SU-DHL-6 (cell line): ENCODE measurements around the gene PDLIM4.

Experiments
- H2AFZ ChIP-seq: fragments of 200-600 bp; sonication (generic); 2 replicates; pipeline ENCODE4 v1.6.1; 2014; ENCODE audit warnings: low read depth, mild to moderate bottlenecking, moderate library complexity, mixed read lengths, antibody characterized with exemption, low read length; ENCODE audit not compliant: severe bottlenecking
- H3F3A ChIP-seq: fragments of 200-600 bp; shearing (Covaris generic); 2 replicates; pipeline ENCODE4 v1.6.0; 2016; ENCODE audit warnings: antibody characterized with exemption, mild to moderate bottlenecking; ENCODE audit not compliant: insufficient read depth
- H3K27ac ChIP-seq: fragments of 200-600 bp; sonication (generic); 2 replicates; pipeline ENCODE4 v1.5.1; 2016; ENCODE audit warnings: low read depth, mild to moderate bottlenecking, low read length, moderate library complexity, mixed read lengths
- H3K27me3 ChIP-seq: fragments of 200-600 bp; sonication (generic), shearing (Covaris generic); 2 replicates; pipeline ENCODE4 v1.6.0; 2014; ENCODE audit warnings: mild to moderate bottlenecking, low read length
- H3K36me3 ChIP-seq: fragments of 200-600 bp; sonication (generic); 2 replicates; pipeline ENCODE4 v1.6.1; 2014; ENCODE audit warnings: mild to moderate bottlenecking, low read length, mixed read lengths
- H3K4me2 ChIP-seq: fragments of 300-600, 200-600 bp; shearing (Covaris generic), sonication (generic); 2 replicates; pipeline ENCODE4 v1.6.0; 2014; ENCODE audit warnings: low read length, low read depth, mild to moderate bottlenecking; ENCODE audit not compliant: poor library complexity, severe bottlenecking
- H3K4me3 ChIP-seq: fragments of 200-600 bp; sonication (generic); 2 replicates; pipeline ENCODE4 v1.5.1; 2014; ENCODE audit warnings: antibody characterized with exemption, low read length, mild to moderate bottlenecking, mixed read lengths; ENCODE audit not compliant: insufficient read depth, poor library complexity, severe bottlenecking
- H3K79me2 ChIP-seq: fragments of 200-600 bp; sonication (generic); 2 replicates; pipeline ENCODE4 v1.6.1; 2014; ENCODE audit warnings: mild to moderate bottlenecking, low read length, moderate library complexity; ENCODE audit not compliant: insufficient read depth
- H3K9ac ChIP-seq: fragments of 200-600 bp; sonication (generic); 2 replicates; pipeline ENCODE4 v1.7.0; 2014; ENCODE audit warnings: mild to moderate bottlenecking, low read length
- H3K9me2 ChIP-seq: fragments of 200-600 bp; sonication (generic); replicated peaks from 2 replicates; pipeline ENCODE4 v1.6.1; 2014; ENCODE audit warnings: low read length; ENCODE audit not compliant: insufficient read depth
- H3K9me3 ChIP-seq: fragments of 200-600 bp; sonication (generic); 2 replicates; pipeline ENCODE4 v1.6.1; 2014; ENCODE audit warnings: low read length, mixed read lengths; ENCODE audit not compliant: insufficient read depth
- H4K20me1 ChIP-seq: fragments of 200-600 bp; sonication (generic); 2 replicates; pipeline ENCODE4 v1.6.1; 2014; ENCODE audit warnings: low read depth, mild to moderate bottlenecking, antibody characterized with exemption, low read length, moderate library complexity, mixed read lengths
- EZH2phosphoT487 ChIP-seq: fragments of 200-600 bp; sonication (generic), shearing (Covaris generic); conservative IDR thresholded peaks from 2 replicates; pipeline ENCODE4 v1.6.1; 2018; ENCODE audit warnings: mild to moderate bottlenecking, antibody characterized with exemption, low read length, moderate library complexity, mixed read lengths
- TF ChIP-seq, protein P1 (sequence below): fragments of 200-600 bp; sonication (generic); IDR thresholded peaks from one replicate; pipeline ENCODE4 v1.5.1; 2017; ENCODE audit warnings: antibody characterized with exemption, mild to moderate bottlenecking, low read length, moderate library complexity; ENCODE audit not compliant: insufficient read depth, poor library complexity, severe bottlenecking

Gene PDLIM4

DNA sequence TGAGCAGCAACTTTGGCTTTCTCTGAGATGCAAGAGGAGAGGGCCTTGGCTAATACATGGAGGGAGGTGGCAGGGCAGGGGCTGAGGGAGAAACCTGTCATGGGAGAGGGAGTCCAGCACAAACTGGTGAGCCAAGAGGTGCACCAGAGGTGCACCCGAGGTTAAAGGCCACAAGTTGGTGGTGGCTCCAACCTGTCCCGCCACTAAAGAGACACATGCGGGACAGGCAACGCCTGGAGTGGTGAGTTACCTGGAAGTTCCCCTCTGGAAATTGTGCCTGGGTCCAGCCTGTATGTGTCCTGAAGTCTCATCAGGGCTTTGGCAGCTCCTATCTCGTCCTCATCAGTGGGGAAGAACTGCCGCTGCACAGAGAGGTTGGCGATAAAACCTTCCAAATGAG lies 43.8 kb upstream of the PDLIM4 start:
- H4K20me1 ChIP-seq, result no peaks in the 10 kb centered on the region
- H3K9me3 ChIP-seq, result no peaks in the 10 kb centered on the region
- no peaks in the 10 kb centered on the region for H3K36me3 ChIP-seq
- TF ChIP-seq, protein P1, sequence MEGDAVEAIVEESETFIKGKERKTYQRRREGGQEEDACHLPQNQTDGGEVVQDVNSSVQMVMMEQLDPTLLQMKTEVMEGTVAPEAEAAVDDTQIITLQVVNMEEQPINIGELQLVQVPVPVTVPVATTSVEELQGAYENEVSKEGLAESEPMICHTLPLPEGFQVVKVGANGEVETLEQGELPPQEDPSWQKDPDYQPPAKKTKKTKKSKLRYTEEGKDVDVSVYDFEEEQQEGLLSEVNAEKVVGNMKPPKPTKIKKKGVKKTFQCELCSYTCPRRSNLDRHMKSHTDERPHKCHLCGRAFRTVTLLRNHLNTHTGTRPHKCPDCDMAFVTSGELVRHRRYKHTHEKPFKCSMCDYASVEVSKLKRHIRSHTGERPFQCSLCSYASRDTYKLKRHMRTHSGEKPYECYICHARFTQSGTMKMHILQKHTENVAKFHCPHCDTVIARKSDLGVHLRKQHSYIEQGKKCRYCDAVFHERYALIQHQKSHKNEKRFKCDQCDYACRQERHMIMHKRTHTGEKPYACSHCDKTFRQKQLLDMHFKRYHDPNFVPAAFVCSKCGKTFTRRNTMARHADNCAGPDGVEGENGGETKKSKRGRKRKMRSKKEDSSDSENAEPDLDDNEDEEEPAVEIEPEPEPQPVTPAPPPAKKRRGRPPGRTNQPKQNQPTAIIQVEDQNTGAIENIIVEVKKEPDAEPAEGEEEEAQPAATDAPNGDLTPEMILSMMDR, result no peak
- TF ChIP-seq EZH2phosphoT487, result no peak
- no peak overlapping the region for H2AFZ ChIP-seq
- H3K9me2 ChIP-seq, result no peaks in the 10 kb centered on the region
- H3K27me3 ChIP-seq, result no peaks in the 10 kb centered on the region; the same call in 1 of the 2 replicates
- no peaks in the 10 kb centered on the region for H3K79me2 ChIP-seq
- no peak overlapping the region for H3K4me2 ChIP-seq
- H3K9ac ChIP-seq, result no peak overlapping the region
- no peak overlapping the region for H3K27ac ChIP-seq
- no peaks in the 10 kb centered on the region for H3F3A ChIP-seq
- no peak overlapping the region for H3K4me3 ChIP-seq

DNA sequence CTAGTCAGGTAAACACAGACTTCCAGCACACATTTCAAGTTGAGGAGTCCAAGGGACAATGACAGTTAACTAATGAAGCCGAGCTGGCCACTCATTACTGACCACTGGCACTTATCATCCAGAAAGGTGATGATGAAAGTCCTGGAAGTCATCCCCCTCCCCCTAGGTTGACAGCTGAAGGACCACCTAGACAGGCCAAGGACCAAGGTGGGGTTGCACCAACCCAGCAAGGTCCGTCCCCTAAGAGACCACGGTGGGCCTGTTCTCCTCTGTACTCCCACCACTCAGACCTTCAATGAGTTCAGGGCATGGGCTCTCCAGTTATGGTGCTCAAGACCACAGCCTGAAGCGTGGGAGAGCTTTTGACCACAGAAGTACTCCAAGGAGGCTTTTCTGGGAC lies 43.0 kb upstream of the PDLIM4 start:
- no peaks in the 10 kb centered on the region for H3K9me3 ChIP-seq
- H3K79me2 ChIP-seq, result no peaks in the 10 kb centered on the region
- TF ChIP-seq, protein P1, result no peak
- TF ChIP-seq EZH2phosphoT487, result no peak
- no peak overlapping the region for H3K9ac ChIP-seq
- H3K27me3 ChIP-seq, result no peaks in the 10 kb centered on the region; the same call in 1 of the 2 replicates
- no peaks in the 10 kb centered on the region for H3F3A ChIP-seq
- H3K4me2 ChIP-seq, result no peak overlapping the region
- no peaks in the 10 kb centered on the region for H4K20me1 ChIP-seq
- H3K36me3 ChIP-seq, result no peaks in the 10 kb centered on the region
- no peak overlapping the region for H3K4me3 ChIP-seq
- H3K9me2 ChIP-seq, result no peaks in the 10 kb centered on the region
- no peak overlapping the region for H3K27ac ChIP-seq
- H2AFZ ChIP-seq, result no peak overlapping the region

DNA sequence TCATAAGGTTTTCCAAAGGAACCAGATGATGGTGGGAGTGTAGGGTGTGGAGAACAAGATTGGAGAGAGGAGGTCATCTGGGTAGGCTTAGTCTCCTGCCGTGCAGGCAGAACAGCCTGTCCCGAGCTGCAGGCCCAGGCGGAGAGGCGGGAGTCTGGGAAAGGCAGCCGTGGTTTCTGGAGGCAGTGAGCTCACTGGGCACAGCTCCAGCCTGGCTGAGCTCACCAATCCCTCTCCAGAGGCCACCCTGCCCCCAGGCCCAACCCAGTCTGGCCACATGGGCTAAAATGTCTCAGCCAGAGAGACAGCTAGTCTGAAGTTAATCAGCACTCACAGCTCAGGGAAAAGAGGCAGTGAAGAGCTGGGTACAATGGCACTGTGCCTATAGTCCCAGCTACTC lies 42.2 kb upstream of the PDLIM4 start:
- H3K9me3 ChIP-seq, result no peaks in the 10 kb centered on the region
- no peak overlapping the region for H3K9ac ChIP-seq
- no peak overlapping the region for H2AFZ ChIP-seq
- H3F3A ChIP-seq, result no peaks in the 10 kb centered on the region
- H3K9me2 ChIP-seq, result no peaks in the 10 kb centered on the region
- no peak overlapping the region for H3K4me2 ChIP-seq
- H4K20me1 ChIP-seq, result no peaks in the 10 kb centered on the region
- H3K27ac ChIP-seq, result no peak overlapping the region
- no peaks in the 10 kb centered on the region for H3K79me2 ChIP-seq
- TF ChIP-seq EZH2phosphoT487, result no peak
- TF ChIP-seq, protein P1, result no peak
- H3K4me3 ChIP-seq, result no peak overlapping the region
- no peaks in the 10 kb centered on the region for H3K36me3 ChIP-seq
- H3K27me3 ChIP-seq, result no peaks in the 10 kb centered on the region; the same call in 1 of the 2 replicates
